Tibial artery (tissue), 4 donors: ENCODE data around the gene COCH.

Source experiments
- DNase-seq, 2 donors: peaks; one replicate each; pipeline ENCODE4 v3.0.0-alpha.2; 2019
- H3K27ac ChIP-seq, 2 donors: fragments of 200-600 bp; sonication (generic) in 1 of 2; 1 replicate in 1 of 2; 2 replicates in 1 of 2; pipeline ENCODE4 v1.5.1; 2018 to 2019; ENCODE audit warnings: mild to moderate bottlenecking in 1 of 2
- H3K27me3 ChIP-seq, 2 donors: fragments of 200-600 bp; sonication (generic) in 1 of 2; one replicate each; pipeline versions ENCODE4 v1.5.1 to v1.6.0; 2016 to 2019
- H3K36me3 ChIP-seq, 3 donors: fragments of 200-600 bp; sonication (generic) in 2 of 3; one replicate each; pipeline ENCODE4 v1.5.1; 2016 to 2019; ENCODE audit warnings: mild to moderate bottlenecking in 2 of 3
- H3K4me1 ChIP-seq, 4 donors: fragments of 200-600 bp; sonication (generic) in 2 of 4; 1 replicate in 3 of 4; 2 replicates in 1 of 4; pipeline ENCODE4 v1.5.1; 2016 to 2019
- H3K4me3 ChIP-seq, 2 donors: fragments of 200-600 bp; sonication (generic) in 1 of 2; 1 replicate in 1 of 2; 2 replicates in 1 of 2; pipeline ENCODE4 v1.5.1; 2018 to 2019; ENCODE audit warnings: mild to moderate bottlenecking in 2 of 2
- H3K9me3 ChIP-seq, 3 donors: fragments of 200-600 bp; sonication (generic) in 1 of 3; one replicate each; pipeline ENCODE4 v1.5.1; 2016 to 2019
- intact Hi-C: fragments of 100-400 bp; cut with DNase I; formaldehyde crosslinking; loops from one replicate; pipeline ENCODE4 v1.15.0; 2023; ENCODE audit warnings: low total_unique reads
- TF ChIP-seq, protein P1 (sequence below), 2 experiments: fragments of 200-600 bp in 1 of 2; fragments of 450-650 bp in 1 of 2; IDR thresholded peaks; one replicate each; pipeline ENCODE4 v1.5.1; 2017 to 2019; ENCODE audit warnings: antibody characterized with exemption in 2 of 2, mild to moderate bottlenecking in 1 of 2, moderate library complexity in 1 of 2

COCH gene

DNA sequence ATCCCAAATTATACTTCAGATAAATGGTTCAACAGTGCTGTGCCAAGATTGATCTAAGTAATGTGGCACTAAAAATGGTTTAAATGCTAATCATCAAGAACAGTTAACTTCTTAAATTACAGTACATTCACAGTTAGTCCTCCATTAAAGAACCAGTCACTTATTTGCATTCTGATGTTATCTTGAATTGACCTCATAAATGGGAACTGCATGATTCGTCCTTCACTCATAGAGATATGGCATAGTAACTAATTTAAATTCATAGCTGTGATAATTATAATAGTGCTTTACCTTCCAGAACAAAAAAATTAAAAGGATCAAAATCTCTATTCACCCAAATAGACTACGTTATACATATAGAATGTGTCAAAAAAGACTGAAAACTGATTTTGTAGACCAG lies 61.1 kb downstream of the COCH start:
- Histone ChIP-seq H3K27me3 (no peaks in the 10 kb centered on the region), H3K9me3 (no peaks in the 10 kb centered on the region), H3K27ac (no peak overlapping the region), H3K4me1 (peaks cover 0 to 5% (median 0%) of the 10 kb centered on the region in 4 donors), H3K36me3 (peaks cover 27 to 31% (median 27%) of the 10 kb centered on the region in 3 donors), H3K4me3 (no peak overlapping the region)
- intact Hi-C loops: no loop called here
- TF ChIP-seq, protein P1, sequence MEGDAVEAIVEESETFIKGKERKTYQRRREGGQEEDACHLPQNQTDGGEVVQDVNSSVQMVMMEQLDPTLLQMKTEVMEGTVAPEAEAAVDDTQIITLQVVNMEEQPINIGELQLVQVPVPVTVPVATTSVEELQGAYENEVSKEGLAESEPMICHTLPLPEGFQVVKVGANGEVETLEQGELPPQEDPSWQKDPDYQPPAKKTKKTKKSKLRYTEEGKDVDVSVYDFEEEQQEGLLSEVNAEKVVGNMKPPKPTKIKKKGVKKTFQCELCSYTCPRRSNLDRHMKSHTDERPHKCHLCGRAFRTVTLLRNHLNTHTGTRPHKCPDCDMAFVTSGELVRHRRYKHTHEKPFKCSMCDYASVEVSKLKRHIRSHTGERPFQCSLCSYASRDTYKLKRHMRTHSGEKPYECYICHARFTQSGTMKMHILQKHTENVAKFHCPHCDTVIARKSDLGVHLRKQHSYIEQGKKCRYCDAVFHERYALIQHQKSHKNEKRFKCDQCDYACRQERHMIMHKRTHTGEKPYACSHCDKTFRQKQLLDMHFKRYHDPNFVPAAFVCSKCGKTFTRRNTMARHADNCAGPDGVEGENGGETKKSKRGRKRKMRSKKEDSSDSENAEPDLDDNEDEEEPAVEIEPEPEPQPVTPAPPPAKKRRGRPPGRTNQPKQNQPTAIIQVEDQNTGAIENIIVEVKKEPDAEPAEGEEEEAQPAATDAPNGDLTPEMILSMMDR (IDR thresholded peaks at IDR 0.05): no peak
- no peak for DNase-seq

DNA sequence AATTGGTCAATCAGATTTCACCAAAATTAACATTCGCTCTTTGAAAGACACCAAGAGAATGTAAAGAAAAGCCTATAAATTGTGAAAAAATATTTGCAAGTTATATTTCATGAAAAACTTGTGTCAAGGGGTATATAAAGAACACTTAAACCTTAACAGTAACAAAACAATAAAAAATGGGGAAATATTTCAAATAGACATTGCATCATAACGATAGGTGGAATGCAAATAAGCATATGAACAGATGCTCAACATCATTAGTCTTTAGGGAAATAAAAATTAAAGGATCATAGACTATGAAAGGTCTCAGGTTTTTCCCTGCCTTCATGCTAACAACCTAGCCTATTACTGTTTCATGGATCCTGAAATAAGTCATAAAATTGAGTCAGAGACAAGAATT lies 64.3 kb downstream of the COCH start:
- Histone ChIP-seq H3K4me3 (no peak overlapping the region), H3K4me1 (peaks cover 0 to 5% (median 0%) of the 10 kb centered on the region in 4 donors), H3K9me3 (no peaks in the 10 kb centered on the region), H3K27ac (no peak overlapping the region), H3K27me3 (no peaks in the 10 kb centered on the region), H3K36me3 (peaks cover 27 to 39% (median 31%) of the 10 kb centered on the region in 3 donors)
- DNase-seq: no peak
- TF ChIP-seq, protein P1 (IDR thresholded peaks at IDR 0.05): no peak
- intact Hi-C loops: no loop called here
